ENCODE data around the gene COX7B2.

Gene COX7B2

DNA sequence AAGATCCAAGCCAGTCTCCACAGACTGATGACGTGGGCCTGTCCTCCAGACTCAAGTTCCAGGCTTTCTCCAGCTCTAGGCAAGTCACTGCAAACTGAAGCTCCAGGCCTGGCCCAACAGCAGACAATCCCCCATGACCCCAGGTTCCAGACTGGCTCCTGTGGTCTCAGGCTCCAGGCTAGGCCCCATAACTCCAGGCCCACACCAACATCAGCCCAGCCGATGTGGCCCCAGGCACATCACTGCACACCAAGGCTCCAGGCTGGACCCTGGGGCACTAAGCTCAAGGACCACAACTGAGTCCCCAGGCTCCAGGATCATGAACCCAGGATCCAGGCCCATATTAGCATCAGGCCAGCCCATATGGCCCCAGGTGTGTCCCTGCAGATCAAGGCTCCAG is 143.6 kb downstream of the COX7B2 start:
- DNase-seq (ENCODE audit: low read depth, low spot score): no peak
- H3K27ac ChIP-seq: no peak overlapping the region

DNA sequence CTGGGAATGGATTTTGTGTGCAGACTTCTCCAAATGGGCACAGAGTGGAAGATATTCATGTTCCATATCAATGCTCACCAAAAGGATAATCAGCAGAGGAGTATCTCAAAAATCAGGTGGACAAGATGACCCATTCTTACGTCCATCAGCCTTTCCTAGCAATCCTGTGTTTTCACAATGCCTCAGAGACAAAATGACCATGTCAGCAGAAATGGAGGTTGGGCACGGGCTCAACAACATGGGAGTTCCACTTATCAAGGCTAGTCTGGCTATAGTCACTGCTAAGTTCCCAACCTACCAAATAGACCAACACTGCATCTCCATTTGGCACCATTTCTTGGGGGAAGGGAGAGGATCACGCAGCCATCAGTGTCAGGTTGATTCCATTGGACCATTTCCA is 179.0 kb downstream of the COX7B2 start:
- no peak for DNase-seq (ENCODE audit: low read depth, low spot score)
- no peak overlapping the region for H3K27ac ChIP-seq

- H3K27ac ChIP-seq: no peak overlapping the region
- no peak for DNase-seq (ENCODE audit: low read depth, low spot score)
Measured at GRCh38 chr4:46720055-46720454, 189.0 kb downstream of the COX7B2 start.

- DNase-seq (ENCODE audit: low read depth, low spot score): no peak
Measured at GRCh38 chr4:46717950-46718349, 191.1 kb downstream of the COX7B2 start.

DNA sequence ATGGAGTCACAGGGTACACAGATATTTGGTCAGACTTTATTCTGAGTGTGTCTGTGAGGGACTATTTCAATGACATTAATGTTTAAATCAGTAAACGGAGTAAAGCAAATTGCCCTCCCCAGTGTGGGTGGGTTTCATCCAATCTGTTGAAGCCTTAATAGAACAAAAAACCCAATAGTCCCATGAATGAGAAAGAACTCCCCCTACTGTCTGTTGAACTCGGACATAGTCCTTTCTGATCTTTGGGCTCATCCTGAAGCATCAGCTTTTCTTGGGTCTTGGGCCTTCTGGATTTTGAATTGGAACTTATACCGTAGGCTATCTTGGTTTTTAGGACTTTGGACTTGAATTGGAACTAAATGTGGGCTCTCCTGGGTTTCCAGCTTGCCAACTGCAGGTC is 193.6 kb downstream of the COX7B2 start:
- DNase-seq (ENCODE audit: low read depth, low spot score): no peak
- no peak overlapping the region for H3K27ac ChIP-seq

More at GRCh38 chr4:46717950-46718349, 191.1 kb downstream of the COX7B2 start:
- no peak overlapping the region for H3K27ac ChIP-seq

- no peak for DNase-seq (ENCODE audit: low read depth, low spot score)
Measured at GRCh38 chr4:46698891-46699290, 210.2 kb downstream of the COX7B2 start.

More at GRCh38 chr4:46698891-46699290, 210.2 kb downstream of the COX7B2 start:
- H3K27ac ChIP-seq: no peak overlapping the region

Data from epithelial cell of prostate (primary cell).